C4-2B (cell line): ENCODE results near the gene C1QTNF9B.
"Not testable (repeated sequence)": the region's sequence is repeated elsewhere in the genome, so short reads cannot be mapped to it uniquely, and the experiment has no call there.

Experiments
- H3K27ac ChIP-seq: fragments of 450-650 bp; 2 replicates; pipeline ENCODE4 v1.5.1; 2017
- ZFX ChIP-seq: fragments of 450-650 bp; IDR thresholded peaks from 2 replicates; pipeline ENCODE4 v1.6.1; 2017
- TF ChIP-seq, protein P1 (sequence below): fragments of 450-650 bp; conservative IDR thresholded peaks from 2 replicates; pipeline ENCODE4 v1.5.1; 2017; ENCODE audit warnings: mild to moderate bottlenecking

C1QTNF9B gene

DNA sequence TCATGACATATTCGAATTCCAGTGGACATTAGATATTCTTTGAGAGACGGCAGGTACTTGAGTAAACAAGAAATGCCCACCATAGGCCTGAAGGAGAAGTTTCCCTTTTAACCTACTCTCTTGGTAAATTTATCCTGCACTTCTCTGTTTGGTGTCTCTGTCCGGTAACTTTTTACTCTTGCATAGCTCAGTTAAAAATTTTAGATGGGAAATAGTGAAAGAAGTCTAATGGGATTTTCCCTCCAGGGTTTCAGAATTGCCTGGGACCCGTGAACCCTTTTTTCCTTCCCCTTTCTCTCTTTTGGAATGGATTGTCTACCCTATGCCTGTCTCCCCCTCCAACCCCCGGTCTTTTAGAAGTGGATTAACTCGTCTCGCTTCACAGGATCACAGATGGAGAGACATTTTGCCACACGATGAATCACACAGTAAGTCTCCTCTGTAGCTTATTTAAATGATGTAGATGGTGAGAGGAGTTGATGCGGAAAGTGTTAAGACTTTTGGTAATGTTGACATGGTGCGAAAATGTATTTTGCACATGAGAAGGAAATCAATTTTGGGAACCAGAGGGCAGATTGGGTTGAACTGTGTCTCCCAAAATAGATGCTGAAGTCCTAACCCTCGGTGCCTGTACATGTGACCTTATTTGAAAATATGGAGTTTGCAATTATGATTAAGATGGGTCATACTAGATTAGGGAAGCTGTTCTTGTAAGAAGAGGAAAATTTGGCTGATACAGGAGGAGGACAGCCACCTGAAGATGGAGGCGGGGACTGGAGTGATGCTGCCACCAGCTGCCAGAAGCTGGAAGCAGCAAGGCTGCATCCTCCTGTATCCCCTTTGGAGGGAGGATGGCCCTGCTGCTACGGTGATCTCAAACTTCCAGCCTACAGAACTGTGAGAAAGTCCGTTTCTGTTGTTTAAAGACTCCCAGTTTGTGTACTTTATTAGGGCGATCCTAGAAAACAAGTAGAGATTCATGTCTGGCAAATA, 7.4 kb downstream of the C1QTNF9B start:
- peak overlapping the region; percentile 86 for H3K27ac ChIP-seq
- TF ChIP-seq ZFX, result no peak
- TF ChIP-seq, protein P1, sequence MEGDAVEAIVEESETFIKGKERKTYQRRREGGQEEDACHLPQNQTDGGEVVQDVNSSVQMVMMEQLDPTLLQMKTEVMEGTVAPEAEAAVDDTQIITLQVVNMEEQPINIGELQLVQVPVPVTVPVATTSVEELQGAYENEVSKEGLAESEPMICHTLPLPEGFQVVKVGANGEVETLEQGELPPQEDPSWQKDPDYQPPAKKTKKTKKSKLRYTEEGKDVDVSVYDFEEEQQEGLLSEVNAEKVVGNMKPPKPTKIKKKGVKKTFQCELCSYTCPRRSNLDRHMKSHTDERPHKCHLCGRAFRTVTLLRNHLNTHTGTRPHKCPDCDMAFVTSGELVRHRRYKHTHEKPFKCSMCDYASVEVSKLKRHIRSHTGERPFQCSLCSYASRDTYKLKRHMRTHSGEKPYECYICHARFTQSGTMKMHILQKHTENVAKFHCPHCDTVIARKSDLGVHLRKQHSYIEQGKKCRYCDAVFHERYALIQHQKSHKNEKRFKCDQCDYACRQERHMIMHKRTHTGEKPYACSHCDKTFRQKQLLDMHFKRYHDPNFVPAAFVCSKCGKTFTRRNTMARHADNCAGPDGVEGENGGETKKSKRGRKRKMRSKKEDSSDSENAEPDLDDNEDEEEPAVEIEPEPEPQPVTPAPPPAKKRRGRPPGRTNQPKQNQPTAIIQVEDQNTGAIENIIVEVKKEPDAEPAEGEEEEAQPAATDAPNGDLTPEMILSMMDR, result peak; percentile 88

DNA sequence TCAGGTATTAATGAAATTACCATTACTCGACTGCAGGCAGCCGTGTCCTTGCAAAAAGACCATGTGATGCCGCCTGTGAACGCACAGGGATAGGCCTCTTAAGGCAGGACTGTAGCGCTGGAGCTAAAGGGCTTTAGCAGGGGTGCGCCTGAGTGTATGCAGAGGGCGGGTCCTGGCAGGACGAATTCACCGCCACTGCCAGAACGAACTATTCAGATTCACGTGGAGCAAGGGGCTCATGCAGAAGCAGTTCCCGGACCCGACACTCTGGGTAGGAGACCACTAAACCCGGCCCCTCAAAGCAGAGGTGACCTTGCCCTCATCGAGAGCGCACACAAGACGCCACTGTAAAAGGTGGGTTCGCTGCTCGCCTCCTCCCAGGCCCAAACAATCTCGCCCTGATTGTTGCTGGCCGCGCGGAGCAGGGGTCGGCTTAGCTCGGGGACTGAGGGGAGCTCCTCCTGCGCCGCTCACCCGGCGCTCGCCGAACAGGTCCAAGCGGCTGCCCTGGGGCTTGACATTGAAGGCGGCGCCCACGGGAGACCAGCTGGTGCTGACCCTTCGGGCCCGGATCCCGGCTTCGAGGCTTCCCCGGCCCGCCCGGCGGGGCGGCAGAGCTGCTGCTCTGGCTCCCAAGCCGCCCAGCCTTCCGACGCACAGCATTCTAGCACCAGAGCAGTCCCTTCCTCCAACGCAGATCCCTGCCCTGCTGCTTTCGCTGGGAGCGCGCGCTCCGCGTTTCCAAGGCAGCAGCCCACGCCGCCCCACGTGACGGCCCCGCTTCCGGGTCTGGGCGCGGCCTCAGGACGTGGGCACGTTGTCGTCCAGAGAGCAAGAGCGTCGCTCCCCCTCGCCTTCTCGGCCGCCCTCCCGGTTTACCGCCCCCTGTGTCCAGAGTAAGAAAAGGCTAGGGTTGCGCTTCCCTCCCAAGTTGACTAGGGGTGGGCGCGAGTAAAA, 8.4 kb downstream of the C1QTNF9B start, which contains the start of gene MIPEP:
MIPEP (minus strand) TSS at position 743 of the 957 bp plus-strand sequence; CDS start at position 663, 80 bp downstream.
- peak; percentile 66 for TF ChIP-seq ZFX
- TF ChIP-seq, protein P1, result peak; percentile 99
- peak within 1 kb of the TSS; percentile 86 for H3K27ac ChIP-seq

DNA sequence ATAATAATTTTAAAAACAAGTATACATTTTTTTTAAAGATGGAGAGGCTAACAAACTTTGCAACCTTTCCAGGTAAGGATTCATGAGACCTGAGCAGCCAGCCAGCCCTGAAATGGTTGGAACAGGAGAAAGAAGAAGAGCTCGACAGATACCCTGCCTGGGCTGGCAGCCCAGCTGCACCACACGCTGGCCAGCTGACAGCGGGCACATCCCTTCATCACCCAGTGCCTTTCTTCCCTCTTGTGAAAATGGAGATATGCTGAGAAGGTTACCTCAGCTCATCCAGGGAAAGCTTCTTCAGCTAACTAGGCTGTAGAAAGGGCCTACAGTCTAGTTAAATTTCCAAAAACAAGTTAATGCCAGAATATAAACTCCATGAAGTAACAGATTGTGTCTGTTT, 12.9 kb downstream of the C1QTNF9B start:
- H3K27ac ChIP-seq, result not testable (repeated sequence)

DNA sequence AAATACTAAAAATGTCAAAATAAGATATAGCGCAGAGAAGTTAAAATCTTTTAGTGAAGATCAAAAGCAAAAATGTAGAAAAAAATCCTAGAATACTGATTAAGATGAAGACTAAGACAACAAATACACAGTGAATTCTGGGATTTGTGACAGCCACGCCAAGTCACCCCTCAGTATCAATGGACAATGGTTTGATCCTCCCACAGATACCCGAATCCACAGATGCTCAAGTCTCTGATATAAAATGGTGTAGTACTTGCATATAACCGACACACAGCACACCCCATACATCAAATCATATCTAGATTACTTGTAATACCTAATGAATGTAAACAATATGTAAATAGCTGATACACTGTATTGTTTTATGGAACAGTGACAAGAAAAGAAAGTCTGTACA, 14.0 kb downstream of the C1QTNF9B start:
- H3K27ac ChIP-seq, result no peak overlapping the region
- no peak for TF ChIP-seq ZFX
- TF ChIP-seq, protein P1, result no peak

DNA sequence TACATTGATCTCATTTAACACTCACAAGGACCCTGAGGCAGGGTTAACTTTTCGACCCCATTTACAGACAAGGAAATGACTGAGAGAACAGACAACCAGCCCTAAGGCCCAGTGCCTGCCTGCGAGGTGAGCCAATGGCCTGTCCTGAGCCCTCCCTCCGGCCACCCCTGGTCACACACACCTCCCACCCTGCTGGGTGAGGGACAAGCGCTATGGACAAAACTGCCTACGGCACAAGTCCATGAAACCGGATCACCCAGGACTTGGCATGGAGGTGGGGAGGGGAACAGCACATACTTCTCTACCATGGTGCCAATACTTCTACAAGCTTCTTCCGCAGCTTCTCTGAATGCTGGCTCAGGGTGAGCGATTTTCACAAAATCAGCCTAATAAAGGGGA, 15.9 kb downstream of the C1QTNF9B start:
- not testable (repeated sequence) for H3K27ac ChIP-seq

DNA sequence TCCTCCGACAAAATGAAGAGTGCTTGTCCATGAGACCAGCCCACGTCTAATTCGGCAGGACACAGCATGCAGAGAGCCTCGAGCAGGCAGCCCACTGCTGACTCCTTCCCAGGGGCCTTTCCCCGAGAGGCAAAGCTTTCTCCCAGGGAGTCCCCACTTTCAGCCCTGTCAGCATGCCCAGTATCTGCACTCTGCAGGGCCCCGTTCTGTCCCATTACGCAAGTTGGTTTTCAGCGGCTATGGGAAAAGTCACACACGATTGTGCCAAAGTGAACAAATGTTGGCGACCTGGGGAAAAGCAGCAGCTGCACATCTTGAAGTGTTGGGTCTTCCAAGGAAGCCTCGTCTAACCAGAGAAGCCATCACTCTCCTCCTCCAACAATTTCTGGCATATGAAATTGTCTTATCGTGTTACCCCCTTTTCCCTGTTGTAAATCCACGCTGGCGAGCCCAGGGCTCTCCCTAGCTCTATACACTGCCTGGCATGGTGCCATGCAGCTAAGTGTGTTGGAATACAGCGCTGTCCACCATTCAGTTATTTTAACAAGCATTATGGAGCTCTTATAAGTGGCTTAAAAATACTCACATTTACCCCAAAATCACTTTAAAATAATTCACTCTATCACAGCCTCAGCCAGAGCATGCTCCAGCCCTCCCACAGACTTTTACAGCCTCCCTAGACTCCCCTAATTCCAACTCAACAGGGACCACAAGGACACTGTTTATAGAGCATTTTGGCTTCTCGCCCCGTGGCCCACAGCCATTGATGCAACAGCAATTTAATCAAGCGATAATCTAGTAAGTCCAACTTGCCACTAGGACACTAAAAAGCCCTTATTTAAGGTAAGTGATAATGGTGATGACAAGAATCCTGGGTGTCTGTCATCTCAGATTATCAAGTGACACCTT, 16.6 kb downstream of the C1QTNF9B start:
- H3K27ac ChIP-seq, result not testable (repeated sequence)

DNA sequence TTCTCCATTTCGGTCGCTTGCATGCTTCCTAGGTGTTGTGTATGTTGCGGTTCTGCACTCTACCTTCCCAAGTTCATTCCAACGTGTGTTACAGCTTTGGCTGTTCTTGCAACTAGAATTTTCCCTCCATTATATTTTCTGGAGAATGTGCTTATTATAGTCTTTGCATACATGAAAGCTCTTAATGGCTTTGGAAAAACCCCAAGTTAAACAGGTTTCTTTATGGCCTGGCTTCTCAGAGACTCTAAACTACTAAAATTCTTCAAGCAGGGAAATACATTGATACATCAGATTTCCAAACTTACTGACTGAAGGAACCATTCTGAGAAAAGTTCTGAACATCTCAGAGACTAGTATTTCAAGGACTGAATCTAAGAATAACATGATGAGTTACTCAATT, 20.0 kb downstream of the C1QTNF9B start:
- no peak for TF ChIP-seq ZFX
- TF ChIP-seq, protein P1, result no peak

DNA sequence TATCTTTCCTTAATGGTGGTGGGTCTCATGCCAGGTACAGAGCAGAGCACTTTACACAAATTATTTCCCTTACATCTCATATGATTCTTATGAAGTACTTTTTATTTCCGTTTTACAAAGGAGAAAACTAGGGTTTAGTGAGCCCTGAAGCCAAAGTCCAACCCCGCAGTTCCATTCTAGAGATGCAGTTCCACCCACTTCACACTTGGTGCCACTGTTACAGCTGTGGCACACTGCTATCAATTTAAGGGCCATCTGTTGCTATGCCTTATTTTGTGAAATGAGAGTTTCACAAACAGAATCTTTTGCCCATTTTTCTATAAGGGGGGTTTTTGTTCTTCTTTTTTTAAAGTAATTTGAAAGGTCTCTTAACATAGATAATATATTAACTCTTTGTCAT, 21.0 kb downstream of the C1QTNF9B start:
- TF ChIP-seq, protein P1, result peak; percentile 82
- TF ChIP-seq ZFX, result no peak
- no peak overlapping the region for H3K27ac ChIP-seq

More for the DNA sequence above, 20.0 kb downstream of the C1QTNF9B start:
- H3K27ac ChIP-seq, result no peak overlapping the region
